CD4-positive, alpha-beta T cell treated with Interferon gamma for 1 hour (primary cell): ENCODE measurements around the gene NUDT1.

Source experiments
- DNase-seq: peaks from one replicate; pipeline ENCODE4 v3.0.0-alpha.2; 2020

NUDT1 gene

DNA sequence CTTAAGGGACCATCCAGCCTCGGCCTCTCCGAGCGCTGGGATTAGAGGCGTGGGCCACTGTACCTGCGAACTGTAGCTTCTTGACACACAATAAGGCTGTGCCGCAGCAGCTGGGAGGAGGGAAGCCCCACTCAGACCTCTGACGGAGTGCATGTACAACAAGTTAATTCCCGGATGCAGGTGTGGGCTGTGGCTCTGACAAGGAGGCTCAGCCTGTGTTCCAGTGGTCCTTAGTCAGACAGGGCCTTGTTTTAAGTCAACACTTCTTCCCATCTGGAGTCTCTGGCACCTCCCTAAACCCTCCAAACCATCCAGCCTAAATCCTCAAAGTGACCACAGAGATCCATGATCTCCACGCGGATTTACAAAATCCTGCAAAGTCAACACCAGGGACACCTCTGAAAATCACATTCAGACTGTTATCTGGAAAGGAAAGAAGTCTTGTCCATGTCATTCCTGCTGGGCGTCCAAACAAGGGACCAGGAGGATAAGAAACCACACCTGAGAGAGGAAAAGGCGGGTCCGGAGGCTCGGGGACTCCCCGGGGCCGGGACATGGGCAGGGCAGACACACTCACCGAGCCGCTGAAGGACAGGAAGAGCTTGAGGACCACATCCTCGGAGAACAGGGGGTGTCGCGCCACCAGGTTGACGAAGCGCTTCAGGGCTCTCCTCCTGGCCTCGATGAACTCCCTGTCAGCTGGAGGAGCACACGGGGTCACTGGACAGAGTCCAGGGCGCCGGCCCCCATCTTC, 29.4 kb downstream of the NUDT1 start:
- no peak for DNase-seq

DNA sequence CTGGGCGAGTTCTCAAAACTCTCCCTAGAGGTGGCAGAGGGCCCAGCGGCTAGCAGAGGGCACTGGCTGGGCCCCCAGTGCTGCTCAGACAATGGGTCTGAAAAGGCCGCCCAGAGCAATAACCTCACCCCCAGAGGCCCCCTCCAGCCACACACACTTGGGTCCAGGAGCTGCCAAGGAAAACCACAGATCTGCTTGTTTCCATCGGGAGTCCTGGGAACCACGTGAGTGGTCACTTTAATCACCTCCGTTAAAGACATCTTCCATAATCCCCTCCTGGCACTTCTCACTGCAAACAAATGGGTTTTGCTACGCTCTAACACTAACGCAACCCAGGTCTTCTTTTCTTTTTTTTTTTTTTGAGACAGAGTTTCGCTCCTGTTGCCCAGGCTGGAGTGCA, 30.0 kb downstream of the NUDT1 start:
- no peak for DNase-seq

DNA sequence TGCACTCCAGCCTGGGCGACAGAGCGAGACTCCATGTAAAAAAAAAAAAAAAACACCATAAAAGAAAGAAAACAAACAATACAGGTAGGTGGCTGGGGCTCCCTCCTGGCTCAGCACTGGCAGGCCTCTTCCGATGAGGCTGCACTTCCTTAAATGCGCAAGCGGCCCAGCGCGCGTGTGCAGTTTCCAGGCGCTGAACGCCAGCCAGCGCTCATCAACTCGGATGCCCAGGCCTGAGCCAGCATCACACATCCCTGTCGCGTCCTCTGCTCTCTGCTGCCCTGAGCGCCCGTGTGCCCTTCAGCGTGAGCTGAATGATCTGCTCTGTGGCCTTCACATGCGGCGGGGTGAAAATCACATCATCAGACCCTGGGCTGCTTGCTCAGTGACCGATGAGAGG, 31.8 kb downstream of the NUDT1 start:
- no peak for DNase-seq

DNA sequence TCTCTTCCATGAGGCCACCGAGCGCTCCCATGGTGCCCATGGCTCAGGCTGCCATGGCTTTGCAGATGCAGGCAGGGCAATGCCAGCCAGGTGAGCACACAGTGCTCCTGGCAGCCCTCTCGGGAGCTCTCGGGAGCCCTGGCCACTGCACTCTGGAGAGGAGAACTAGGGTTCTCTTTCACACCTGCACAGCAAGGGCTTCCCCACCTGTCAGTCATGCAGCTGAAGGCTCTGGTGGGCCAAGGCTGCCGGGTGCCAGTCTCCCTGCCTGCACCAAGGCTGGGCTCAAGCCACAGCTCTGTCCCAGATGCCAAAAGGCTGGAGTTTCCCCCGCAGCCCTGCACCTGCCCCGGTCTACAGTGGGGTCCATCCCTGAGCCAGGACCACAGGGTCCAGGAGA, 32.6 kb downstream of the NUDT1 start:
- DNase-seq, result no peak

DNA sequence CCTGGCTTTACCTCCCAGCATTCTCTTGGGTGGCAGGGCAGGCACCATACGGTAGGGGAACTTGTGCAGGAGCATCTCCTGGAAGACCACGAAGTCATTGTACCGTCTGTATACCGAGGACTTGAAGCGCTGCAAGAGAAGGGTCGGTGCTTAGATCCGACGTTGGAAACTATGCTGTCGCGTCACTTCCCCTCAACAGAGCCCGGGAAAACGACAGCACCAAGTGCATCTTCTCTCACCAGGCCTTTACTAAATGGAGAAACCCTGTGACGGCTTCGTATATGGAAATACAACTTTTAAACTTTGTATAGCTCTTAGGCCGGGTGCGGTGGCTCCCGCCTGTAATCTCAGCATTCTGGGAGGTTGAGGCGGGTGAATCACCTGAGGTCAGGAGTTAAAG, 33.1 kb downstream of the NUDT1 start:
- DNase-seq, result no peak

DNA sequence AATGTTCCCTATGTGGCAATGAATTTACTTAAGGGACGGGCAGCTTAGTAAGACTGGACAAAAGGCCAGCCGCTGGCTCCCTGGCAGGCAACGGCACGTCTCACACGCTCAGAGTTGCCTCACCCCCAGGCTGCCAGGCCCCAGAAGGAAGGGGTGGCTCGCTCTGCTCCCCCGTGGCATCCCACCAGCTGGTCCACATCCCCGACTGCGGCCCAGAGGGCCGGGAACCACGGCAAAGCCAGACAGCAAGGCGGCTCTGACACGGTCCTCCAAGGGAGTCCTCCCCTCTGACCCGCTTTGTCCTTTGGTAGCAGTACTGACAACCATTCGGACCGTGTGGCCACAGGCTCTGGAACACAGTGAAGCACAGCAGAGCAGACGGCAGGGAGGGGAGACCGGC, 34.1 kb downstream of the NUDT1 start:
- DNase-seq, result no peak

DNA sequence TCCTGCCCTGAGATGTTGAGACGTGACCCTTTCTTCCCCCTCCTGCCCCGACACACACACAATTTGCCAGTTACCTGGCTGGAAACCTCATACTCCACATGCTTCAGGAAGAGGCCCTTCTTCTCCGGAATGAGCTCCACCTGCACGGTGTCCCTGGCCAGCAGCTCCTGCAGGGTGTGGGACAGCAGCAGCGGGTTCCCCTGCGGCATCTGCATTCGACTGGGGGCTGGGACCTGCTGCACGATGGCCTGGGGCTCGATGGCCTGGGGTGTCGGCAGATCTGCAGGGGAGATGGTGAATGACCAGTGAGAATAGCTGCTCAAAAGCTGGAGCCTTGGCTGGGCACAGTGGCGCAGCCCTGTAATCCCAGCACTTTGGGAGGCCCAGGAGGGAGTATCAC, 36.0 kb downstream of the NUDT1 start:
- no peak for DNase-seq

DNA sequence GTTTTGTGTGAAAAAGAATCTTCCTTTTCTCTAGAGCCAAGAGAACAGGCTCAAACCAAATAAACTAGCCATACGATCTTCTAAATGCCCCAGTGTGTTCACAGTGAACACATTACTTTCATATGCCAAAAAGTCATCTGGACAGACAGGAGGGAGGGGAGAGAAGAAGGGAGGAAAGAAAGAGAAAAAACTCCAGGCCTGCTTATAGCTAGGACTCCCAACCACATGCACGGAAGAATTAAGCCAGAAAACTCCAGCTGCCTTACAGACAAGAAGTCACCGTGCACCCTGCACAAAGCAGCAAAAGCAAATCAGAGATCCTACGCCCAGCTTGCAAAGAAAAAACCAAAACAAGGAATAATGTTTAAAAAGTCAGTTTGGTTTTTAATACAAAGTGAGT, 37.9 kb downstream of the NUDT1 start:
- no peak for DNase-seq

DNA sequence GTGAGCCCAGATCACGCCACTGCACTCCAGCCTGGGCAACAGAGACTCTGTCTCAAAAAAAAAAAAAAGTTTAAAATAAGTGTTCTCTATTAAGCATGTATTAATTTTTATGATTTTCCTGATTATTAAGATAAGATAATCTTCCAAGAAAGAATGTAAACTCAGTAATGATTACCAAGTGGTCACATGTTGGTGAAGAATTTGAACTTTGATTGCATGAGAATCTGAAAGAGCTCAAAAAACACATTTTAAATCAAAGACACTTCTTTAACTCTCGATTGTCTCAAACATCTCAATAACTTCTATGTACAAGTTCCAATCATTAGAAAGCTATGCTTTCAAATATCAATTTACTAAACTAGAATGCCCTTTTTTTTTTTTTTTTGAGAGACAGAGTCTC, 38.4 kb downstream of the NUDT1 start:
- no peak for DNase-seq

DNA sequence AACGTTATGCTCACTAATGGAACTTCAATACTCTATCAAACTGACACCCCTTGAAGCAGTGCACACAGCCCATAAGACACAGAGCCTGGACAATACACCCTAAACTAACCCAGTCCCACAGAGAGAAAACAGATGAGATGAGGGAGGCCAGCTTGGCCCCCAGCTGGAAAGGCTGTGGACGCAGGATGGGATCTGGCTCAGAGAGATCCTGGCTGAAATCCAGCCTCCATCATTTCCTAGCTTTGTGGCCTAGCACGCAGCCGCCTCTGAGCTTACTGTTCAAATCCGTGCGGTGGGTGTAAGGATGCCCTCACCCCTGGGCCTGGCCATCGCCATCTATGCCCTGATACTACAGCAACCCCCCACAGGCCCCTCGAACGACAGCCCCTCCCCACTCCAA, 39.5 kb downstream of the NUDT1 start:
- no peak for DNase-seq

DNA sequence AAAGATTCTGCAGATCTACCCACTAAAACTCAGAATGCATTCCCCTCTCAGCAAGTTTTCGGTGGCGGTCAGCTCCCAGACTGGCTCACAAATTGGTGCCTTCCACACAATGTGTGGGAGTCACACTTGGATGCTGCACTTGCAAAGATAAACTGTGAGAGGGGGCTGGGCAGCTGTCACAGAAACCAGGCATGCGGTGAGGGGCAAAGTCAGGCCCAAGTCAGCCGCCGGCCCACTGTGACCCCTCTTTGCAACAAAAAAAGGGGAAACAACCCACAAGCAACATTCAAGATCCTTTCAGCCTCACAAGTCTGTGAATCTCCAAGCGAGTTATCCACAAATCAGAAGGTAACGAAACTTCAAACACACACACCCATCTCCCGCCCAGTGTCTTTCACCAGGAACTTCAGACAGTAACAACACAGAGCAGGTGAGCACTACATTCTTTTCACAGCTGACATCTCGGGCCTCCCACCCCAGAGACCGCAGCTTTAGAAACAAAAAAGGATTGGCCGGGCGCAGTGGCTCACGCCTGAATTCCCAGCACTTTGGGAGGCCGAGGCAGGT, 40.2 kb downstream of the NUDT1 start:
- no peak for DNase-seq

DNA sequence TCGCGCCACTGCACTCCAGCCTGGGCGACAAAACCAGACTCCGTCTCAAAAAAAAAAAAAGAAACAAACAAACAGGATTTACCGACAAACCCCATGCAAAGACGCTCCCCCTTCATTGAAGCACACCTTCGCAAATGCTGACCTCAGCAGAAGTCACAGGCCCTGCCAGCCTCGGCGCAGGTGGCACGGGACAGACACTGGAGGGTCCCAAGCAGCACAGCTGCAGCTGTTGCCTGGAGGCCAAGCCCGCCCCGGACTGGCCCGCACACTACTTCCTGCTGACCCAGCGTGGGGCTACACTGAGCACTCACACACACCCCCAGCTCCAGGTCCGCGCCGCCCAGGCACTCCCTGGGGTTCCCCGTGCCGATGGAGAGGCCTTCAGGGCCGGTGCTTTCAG, 41.0 kb downstream of the NUDT1 start:
- DNase-seq, result no peak

DNA sequence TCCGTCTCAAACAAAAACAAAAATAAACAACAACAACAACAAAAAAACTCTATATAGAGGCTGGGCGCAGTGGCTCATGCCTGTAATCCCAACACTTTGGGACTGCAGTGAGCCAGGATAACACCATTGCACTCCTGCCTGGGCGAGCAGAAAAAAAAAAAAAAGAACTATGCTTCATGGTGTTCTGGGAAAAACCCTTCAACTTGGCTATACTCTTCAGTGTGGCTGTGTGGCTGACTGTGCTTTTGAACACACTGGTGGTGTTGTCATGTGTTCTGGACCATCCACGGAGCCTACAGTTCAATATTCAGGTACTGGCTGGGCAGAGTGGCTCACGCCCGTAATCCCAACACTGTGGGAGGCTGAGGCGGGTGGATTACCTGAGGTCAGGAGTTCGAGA, 45.7 kb downstream of the NUDT1 start:
- no peak for DNase-seq

DNA sequence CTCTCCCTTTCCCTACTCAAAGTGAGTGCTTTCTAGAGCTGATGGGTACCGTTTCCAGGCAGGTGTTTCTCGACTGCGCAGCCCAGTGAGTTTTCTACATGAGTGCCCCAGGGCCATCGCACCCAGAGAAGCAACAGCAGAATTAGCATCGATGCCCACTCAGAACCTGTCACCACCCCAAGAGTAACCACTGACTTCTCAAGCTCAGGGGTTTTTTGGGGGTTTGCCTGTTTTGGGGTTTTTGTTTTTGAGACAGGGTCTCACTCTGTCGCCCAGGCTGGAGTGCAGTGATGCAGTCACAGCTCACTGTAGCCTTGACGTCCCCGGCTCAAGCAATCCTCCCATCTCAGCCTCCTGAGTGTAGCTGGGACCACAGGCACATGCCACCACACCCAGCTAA, 46.5 kb downstream of the NUDT1 start:
- DNase-seq, result peak; percentile 9

DNA sequence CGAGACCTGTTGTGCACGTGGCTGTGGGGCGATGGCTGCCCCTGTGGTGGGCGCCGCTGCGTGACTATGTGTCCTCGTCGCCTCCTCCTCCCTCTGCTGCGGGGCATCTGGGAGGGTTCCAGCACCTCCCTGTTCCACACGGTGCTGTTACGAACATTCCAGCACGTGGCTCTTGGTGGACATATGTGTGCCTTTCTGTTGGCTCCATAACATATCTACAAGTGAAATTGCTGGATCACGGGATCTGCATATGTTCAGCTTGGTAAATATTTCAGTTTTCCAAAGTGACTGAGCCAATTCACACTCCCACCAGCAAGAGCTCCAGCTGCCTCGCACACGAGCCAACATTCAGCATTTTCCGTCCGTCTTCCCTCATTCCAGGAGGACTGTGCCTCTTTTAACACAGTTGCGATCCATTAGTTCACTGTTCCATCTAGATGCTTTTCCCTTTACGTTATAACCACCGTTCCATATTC, 47.1 kb downstream of the NUDT1 start:
- DNase-seq, result no peak

DNA sequence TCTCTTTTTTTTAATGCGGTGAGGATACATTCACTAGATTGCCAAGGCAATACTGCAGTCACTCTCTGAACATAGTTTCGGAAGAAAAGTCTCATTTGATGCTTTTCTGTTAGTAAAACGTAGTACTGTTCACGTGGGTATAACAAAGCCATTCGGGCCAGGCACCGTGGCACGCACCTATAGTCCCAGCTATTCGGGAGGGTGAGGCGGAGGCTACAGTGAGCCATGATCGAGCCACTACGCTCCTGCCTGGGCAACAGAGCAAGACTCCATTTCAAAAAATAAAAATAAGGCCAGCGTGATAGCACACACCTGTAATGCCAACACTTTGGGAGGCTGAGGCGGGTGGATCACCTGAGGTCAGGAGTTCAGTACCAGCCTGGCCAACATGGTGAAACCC, 47.6 kb downstream of the NUDT1 start:
- DNase-seq, result no peak

DNA sequence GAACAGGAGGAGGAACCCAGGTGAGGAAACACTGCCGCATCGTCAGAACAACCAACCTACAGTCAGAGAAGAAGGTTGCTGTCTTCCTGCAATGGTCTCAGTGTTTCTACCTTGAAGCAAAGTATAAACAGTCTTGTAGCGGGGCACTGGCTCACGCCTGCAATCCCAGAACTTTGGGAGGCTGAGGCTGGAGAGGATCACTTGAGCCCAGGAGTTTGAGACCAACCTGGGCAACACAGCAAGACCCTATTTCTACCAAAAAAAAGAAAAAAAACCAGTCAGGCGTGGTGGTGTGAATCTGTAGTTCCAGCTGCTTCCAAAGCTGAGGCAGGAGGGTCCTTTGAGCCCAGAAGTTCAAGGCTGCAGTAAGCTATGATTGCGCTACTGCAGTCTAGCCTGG, 48.9 kb downstream of the NUDT1 start:
- DNase-seq, result no peak

DNA sequence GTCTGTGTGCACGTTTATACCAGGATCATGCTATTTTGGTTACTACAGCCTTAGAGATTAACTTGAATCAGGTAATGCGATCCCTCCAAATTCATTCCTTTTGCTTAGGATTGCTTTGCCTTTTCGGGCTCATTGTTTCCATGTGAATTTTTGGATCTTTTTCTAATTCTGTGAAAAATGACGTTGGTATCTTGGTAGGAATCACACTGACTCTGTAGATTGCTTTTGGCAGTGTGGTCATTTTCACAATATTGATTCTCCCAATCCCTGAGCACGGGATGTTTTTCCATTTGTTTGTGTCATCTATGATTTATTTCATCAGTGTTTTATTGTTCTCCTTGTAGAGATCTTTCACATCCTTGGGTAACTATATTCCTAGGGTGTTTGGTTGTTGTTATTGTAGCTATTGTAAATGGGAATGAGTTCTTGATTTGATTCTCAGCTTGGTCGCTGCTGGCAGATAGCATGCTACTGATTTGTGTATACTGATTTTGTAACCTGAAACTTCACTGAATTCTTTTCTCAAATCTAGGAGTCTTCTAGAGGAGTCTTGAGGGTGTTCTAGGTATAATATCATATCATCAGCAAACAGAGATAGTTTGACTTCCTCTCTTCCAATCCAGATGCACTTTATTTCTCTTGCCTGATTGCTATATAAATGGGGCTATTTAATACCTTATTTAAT, 54.1 kb downstream of the NUDT1 start:
- no peak for DNase-seq

DNA sequence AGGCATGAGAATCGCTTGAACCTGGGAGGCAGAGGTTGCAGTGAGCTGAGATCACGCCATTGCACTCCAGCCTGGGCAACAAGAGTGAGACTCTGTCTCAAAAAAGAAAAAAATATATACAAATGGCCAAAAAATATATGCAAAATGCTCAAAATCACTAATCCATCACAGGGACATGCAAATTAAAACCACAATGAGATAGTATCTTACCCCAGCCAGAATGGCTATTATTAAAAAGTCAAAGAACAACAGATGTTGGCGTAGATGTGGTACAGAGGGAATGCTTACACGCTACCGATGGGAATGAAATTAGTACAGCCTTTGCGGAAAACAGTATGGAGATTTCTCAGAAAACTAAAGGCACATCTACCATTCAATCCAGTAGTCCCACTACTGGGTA, 54.8 kb downstream of the NUDT1 start:
- no peak for DNase-seq

DNA sequence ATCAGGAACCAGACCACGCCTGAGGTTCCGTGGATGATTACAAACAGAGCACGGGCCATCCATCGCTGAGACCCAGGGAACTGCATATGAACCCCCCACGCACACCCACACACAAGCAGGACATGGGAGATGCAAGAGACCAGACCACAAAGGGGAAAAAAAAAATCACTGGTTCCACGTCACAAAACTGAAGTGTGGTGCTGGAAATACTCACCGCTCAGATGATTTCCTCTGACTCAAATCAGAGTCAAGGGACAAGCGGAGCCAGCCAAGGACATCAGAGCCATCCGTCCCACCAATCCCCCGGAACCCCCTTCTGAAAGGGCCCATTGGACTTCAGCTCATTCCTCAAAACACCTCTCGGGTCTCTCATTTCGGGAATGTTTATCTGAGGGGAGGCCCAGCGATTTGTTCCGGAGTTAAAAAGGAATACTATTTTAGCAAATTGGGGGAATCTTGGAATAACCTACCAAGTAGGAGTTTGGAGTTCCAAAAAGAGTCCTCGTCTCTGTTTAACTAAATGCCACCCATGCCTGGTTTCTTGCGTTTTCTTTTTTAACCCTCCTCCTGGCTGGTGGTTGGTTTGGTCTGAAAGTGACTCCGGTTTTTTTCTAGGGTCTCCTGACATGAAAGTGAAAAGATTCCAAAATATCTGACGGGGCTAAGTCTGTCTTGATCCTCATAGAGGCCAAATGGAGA, 57.3 kb downstream of the NUDT1 start:
- DNase-seq, result no peak

DNA sequence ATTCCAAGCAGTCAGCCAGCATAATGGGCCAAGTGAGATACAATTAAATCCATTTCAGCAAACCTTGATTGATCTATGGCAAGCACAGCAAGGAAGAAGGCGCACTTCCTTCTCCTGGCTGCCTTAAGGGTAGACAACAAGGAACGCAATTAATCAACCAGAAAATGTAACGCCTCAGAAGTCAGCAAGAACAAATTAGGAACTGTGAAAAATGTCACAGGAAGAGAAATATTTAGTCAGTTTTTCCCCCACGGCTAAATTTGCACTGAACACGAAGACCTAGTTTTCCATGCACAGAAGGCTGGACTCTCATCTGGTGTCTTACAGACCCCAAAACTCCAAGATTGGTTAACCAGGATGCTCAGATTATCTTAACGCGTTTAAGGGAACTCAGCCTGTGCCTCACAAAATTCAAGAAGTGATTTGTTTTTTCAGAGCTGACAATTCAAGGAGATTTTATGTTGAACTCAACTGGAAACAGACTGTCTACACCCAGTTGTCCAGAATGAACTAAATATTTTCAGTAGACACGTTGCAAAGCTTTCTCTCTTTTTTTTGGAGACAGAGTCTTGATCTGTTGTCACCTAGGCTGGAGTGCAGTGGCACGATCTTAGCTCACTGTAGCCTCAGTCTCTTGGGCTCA, 58.0 kb downstream of the NUDT1 start:
- no peak for DNase-seq
